SK-N-SH (cell line): ENCODE data around the gene PKD1. TPM values are rescaled to one million over a fixed set of nuclear protein-coding genes. Genes with fewer than 3 reads are reported as not detected.

Source experiments
- CTCF ChIA-PET: fragments of 300-600, 350-600 bp; formaldehyde crosslinking; extraction: SDS; loops from one replicate; lab custom pipeline; 2021; lab: Yijun Ruan, JAX
- POLR2A ChIA-PET: fragments of 350-600 bp; sonication (Branson Sonifier 250); formaldehyde crosslinking; extraction: SDS; loops from one replicate; lab custom pipeline; 2020; ENCODE audit warnings: antibody characterized with exemption, inconsistent platforms; lab: Yijun Ruan, JAX
- DNase-seq: peaks from one replicate; pipeline ENCODE4 v3.0.0; 2012
- H2AFZ ChIP-seq: fragments of 200-600 bp; sonication (generic); 2 replicates; pipeline ENCODE4 v1.8.1; 2016; ENCODE audit warnings: antibody characterized with exemption, mild to moderate bottlenecking, low read depth
- H3F3A ChIP-seq: fragments of 200-600 bp; sonication (generic); replicated peaks from 2 replicates; pipeline ENCODE3; 2016; ENCODE audit warnings: antibody characterized with exemption, mild to moderate bottlenecking; ENCODE audit not compliant: insufficient read depth
- H3K27ac ChIP-seq, 2 experiments: fragments of 200-500 bp in 1 of 2; fragments of 200-600 bp in 1 of 2; sonication (Bioruptor generic) in 1 of 2; sonication (generic), shearing (Covaris generic) in 1 of 2; 2 replicates each; pipeline versions ENCODE4 v1.5.1 to v1.6.1; 2014 to 2016; ENCODE audit warnings: low read depth in 2 of 2, inconsistent platforms in 1 of 2, low read length in 1 of 2, mild to moderate bottlenecking in 1 of 2, mixed read lengths in 1 of 2
- H3K27me3 ChIP-seq: fragments of 200-600 bp; sonication (generic), shearing (Covaris generic); 2 replicates; pipeline ENCODE4 v1.6.1; 2016; ENCODE audit warnings: mixed run types; ENCODE audit not compliant: insufficient read depth
- H3K36me3 ChIP-seq, 2 experiments: fragments of 200-500 bp in 1 of 2; fragments of 200-600 bp in 1 of 2; sonication (Bioruptor generic) in 1 of 2; sonication (generic) in 1 of 2; replicated peaks in 1 of 2; 2 replicates each; pipeline versions ENCODE3 to v1.5.1; 2014 to 2016; ENCODE audit warnings: low read length in 1 of 2, mild to moderate bottlenecking in 1 of 2; ENCODE audit not compliant: insufficient read depth in 2 of 2, control insufficient read depth in 1 of 2
- H3K4me1 ChIP-seq, 2 experiments: fragments of 200-500 bp in 1 of 2; fragments of 200-600 bp in 1 of 2; sonication (Bioruptor generic) in 1 of 2; sonication (generic), shearing (Covaris generic) in 1 of 2; 2 replicates each; pipeline versions ENCODE4 v1.5.1 to v1.6.1; 2014 to 2016; ENCODE audit warnings: low read depth in 1 of 2, low read length in 1 of 2, mixed run types in 1 of 2; ENCODE audit not compliant: insufficient read depth in 2 of 2, control insufficient read depth in 1 of 2
- H3K4me2 ChIP-seq: fragments of 200-600 bp; sonication (generic), shearing (Covaris generic); 2 replicates; pipeline ENCODE4 v1.6.1; 2017; ENCODE audit warnings: mixed run types
- H3K4me3 ChIP-seq, 2 experiments: fragments of 200-500 bp in 1 of 2; fragments of 200-600 bp in 1 of 2; sonication (Bioruptor generic) in 1 of 2; sonication (generic), shearing (Covaris generic) in 1 of 2; 2 replicates each; pipeline versions ENCODE4 v1.5.1 to v1.8.1; 2014 to 2016; ENCODE audit warnings: low read depth in 2 of 2, inconsistent platforms in 1 of 2, low read length in 1 of 2, mild to moderate bottlenecking in 1 of 2, mixed read lengths in 1 of 2, moderate library complexity in 1 of 2
- H3K79me2 ChIP-seq: fragments of 200-600 bp; sonication (generic); 2 replicates; pipeline ENCODE4 v1.8.1; 2017; ENCODE audit warnings: mild to moderate bottlenecking; ENCODE audit not compliant: insufficient read depth
- H3K9ac ChIP-seq: fragments of 200-600 bp; sonication (generic); 2 replicates; pipeline ENCODE4 v1.6.1; 2017; ENCODE audit warnings: mixed run types
- H3K9me2 ChIP-seq: fragments of 200-600 bp; sonication (generic); 2 replicates; pipeline ENCODE4 v1.6.1; 2017; ENCODE audit warnings: mixed run types
- H3K9me3 ChIP-seq: fragments of 200-600 bp; sonication (generic); 2 replicates; pipeline ENCODE4 v1.6.1; 2017; ENCODE audit warnings: mixed run types, mild to moderate bottlenecking, moderate library complexity
- H4K20me1 ChIP-seq: fragments of 200-600 bp; sonication (generic); 2 replicates; pipeline ENCODE4 v1.6.1; 2017; ENCODE audit warnings: mild to moderate bottlenecking, mixed run types; ENCODE audit not compliant: insufficient read depth
- ELF1 ChIP-seq: IDR thresholded peaks from 2 replicates; pipeline ENCODE4 v1.4.0; 2012
- EP300 ChIP-seq, 2 experiments: IDR thresholded peaks; 2 replicates each; pipeline versions ENCODE4 v1.4.0 to v1.6.1; 2012; ENCODE audit warnings: borderline replicate concordance in 1 of 2, low read depth in 1 of 2, low read length in 1 of 2
- GABPA ChIP-seq: IDR thresholded peaks from 2 replicates; pipeline ENCODE4 v1.4.0; 2012; ENCODE audit warnings: low read depth, mild to moderate bottlenecking
- MEF2A ChIP-seq: IDR thresholded peaks from 2 replicates; pipeline ENCODE4 v1.4.0; 2012; ENCODE audit warnings: low read depth, borderline replicate concordance
- NRF1 ChIP-seq: IDR thresholded peaks from 2 replicates; pipeline ENCODE4 v1.6.1; 2012; ENCODE audit warnings: low read depth, mild to moderate bottlenecking, low read length
- POLR2AphosphoS5 ChIP-seq: IDR thresholded peaks from 2 replicates; pipeline ENCODE4 v1.6.1; 2012; ENCODE audit warnings: low read depth, low read length
- REST ChIP-seq: IDR thresholded peaks from 2 replicates; pipeline ENCODE4 v1.6.1; 2012; ENCODE audit warnings: mild to moderate bottlenecking, low read depth, low read length, moderate library complexity
- RXRA ChIP-seq: IDR thresholded peaks from 2 replicates; pipeline ENCODE4 v1.4.0; 2012; ENCODE audit warnings: low read depth, mild to moderate bottlenecking, borderline replicate concordance
- SMC3 ChIP-seq: IDR thresholded peaks from 2 replicates; pipeline ENCODE4 v1.6.1; 2012; ENCODE audit warnings: low read depth, low read length, improper control_type of control experiment
- ZBTB33 ChIP-seq: IDR thresholded peaks from 2 replicates; pipeline ENCODE4 v1.4.0; 2012; ENCODE audit warnings: low read depth, borderline replicate concordance
- WGBS: methylation state at CpG from one replicate; pipeline ENCODE4 v1.1.6; 2017; ENCODE audit warnings: low lambda C conversion rate; 5-methylcytosine and 5-hydroxymethylcytosine counted together
- polyA plus RNA-seq, 3 experiments: library from polyadenylated mRNA; depleted of rRNA; stranded (reverse); fragments of >200 nt; gene quantifications; 2 replicates each; pipeline ENCODE4 v1.2.3, GENCODE V29; 2012

PKD1 gene
- polyA plus RNA-seq, 1 of the 3 experiments (the other 2 are of a cell fraction): 47.4 TPM

- Histone ChIP-seq H3K9me2 (no peaks in the 10 kb centered on the region), H3K9ac (no peak overlapping the region), H3K4me1 (no peaks in the 10 kb centered on the region; a peak in 1 of 4 replicates), H3K36me3 (peaks cover 0 to 89% of the 10 kb centered on the region in 2 experiments), H3K9me3 (no peaks in the 10 kb centered on the region), H3K4me2 (no peak overlapping the region), H4K20me1 (peaks cover 7% of the 10 kb centered on the region; the same call in 1 of the 2 replicates), H3K27me3 (no peaks in the 10 kb centered on the region), H3F3A (peaks cover 10% of the 10 kb centered on the region), H2AFZ (no peak overlapping the region), H3K4me3 (no peak overlapping the region), H3K79me2 (no peaks in the 10 kb centered on the region), H3K27ac (no peak overlapping the region)
- CTCF ChIA-PET: interaction anchor here (0.6 to 1.9 kb wide), 3 partner anchors 10 to 54 kb away, joined by 3 to 7 read pairs (median 4); no protein-coding TSS in a partner anchor
- TF ChIP-seq RXRA (no peak), MEF2A (no peak), ZBTB33 (no peak), REST (no peak), EP300 (IDR thresholded peaks at IDR 0.05; ENCODE audit: borderline replicate concordance in 1 of 2, low read depth in 1 of 2, low read length in 1 of 2) (no peak), NRF1 (no peak), POLR2AphosphoS5 (no peak), ELF1 (no peak), GABPA (no peak), SMC3 (no peak)
- 96% methylated on average over 12 of the region's 30 CpGs for WGBS
- DNase-seq: no peak
- POLR2A ChIA-PET: interaction anchor here (0.5 kb wide), 1 partner anchor 56 kb away, joined by 5 read pairs; no protein-coding TSS in a partner anchor
Observed at GRCh38 chr16:2086812-2087747, 48.6 kb downstream of the PKD1 start.
